GM12875 (cell line): Measurements from ENCODE around the gene ATXN7L3.

Experiments used
- H3K4me3 ChIP-seq: one replicate; pipeline ENCODE4 v1.5.1; 2011; ENCODE audit warnings: low read depth, low read length, control low read depth
- CTCF ChIP-seq: IDR thresholded peaks from 2 replicates; pipeline ENCODE4 v1.5.1; 2011; ENCODE audit warnings: low read depth, mild to moderate bottlenecking, control low read depth, inconsistent platforms, low read length, moderate library complexity, borderline replicate concordance; ENCODE audit not compliant: insufficient read depth

The ATXN7L3 gene

GRCh38 chr17:44221862-44222111, 22.1 kb upstream of the ATXN7L3 start:
- no peak for TF ChIP-seq CTCF
- peak overlapping the region; percentile 82 for H3K4me3 ChIP-seq

- TF ChIP-seq CTCF: no peak
- peak overlapping the region; percentile 82 for H3K4me3 ChIP-seq
Measured at GRCh38 chr17:44221084-44221861, 21.6 kb upstream of the ATXN7L3 start.

- TF ChIP-seq CTCF: no peak
- H3K4me3 ChIP-seq: peak overlapping the region; percentile 82
Measured at GRCh38 chr17:44220213-44221083, 20.8 kb upstream of the ATXN7L3 start.

GRCh38 chr17:44219616-44220212, 20.0 kb upstream of the ATXN7L3 start, which contains the start of gene UBTF:
Gene UBTF, minus strand, starts transcription at chr17:44219675. Its CDS starts 1,446 bp downstream, at chr17:44218229.
- H3K4me3 ChIP-seq: peak within 1 kb of the TSS; percentile 82
- TF ChIP-seq CTCF: no peak

GRCh38 chr17:44219108-44219615, 19.5 kb upstream of the ATXN7L3 start:
- TF ChIP-seq CTCF: peak; percentile 73
- H3K4me3 ChIP-seq: peak overlapping the region; percentile 82

- TF ChIP-seq CTCF: peak; percentile 76
- H3K4me3 ChIP-seq: peak overlapping the region; percentile 82
Measured at GRCh38 chr17:44218344-44219107, 18.8 kb upstream of the ATXN7L3 start.
